Measurements from ENCODE around the gene MRGPRX3.

MRGPRX3 gene

GRCh38 chr11:18171377-18172000, 39.1 kb downstream of the MRGPRX3 start:
- DNase-seq: no peak

GRCh38 chr11:18172666-18173065, 40.3 kb downstream of the MRGPRX3 start, which contains the start of gene MRGPRX4:
MRGPRX4 (plus strand) TSS chr11:18172837; CDS start chr11:18173257, 420 bp downstream.
- no peak for DNase-seq

- DNase-seq: no peak
Measured at GRCh38 chr11:18173225-18173866, 41.0 kb downstream of the MRGPRX3 start.

Data from activated CD4-positive, alpha-beta T cell treated with anti-CD3 and anti-CD28 coated beads for 1 hour (primary cell).